Cardiac muscle cell (in vitro differentiated cells and primary cell): ENCODE results near the gene LAIR1. TPM values are rescaled to one million over a fixed set of nuclear protein-coding genes. Genes with fewer than 3 reads are reported as not detected.

Experiments
- DNase-seq, 2 donors: peaks; one replicate each; pipeline versions ENCODE4 v3.0.0 to v3.0.0-alpha.2; 2010 to 2017; ENCODE audit warnings: low read depth in 1 of 2, low spot score in 1 of 2
- H3K27ac ChIP-seq: fragments of 200-600 bp; sonication (generic); 2 replicates; pipeline ENCODE4 v1.5.1; 2016
- H3K27me3 ChIP-seq: fragments of 200-600 bp; sonication (generic); 2 replicates; pipeline ENCODE4 v1.6.0; 2016; ENCODE audit warnings: control low read depth
- H3K36me3 ChIP-seq: fragments of 200-600 bp; sonication (generic); 2 replicates; pipeline ENCODE4 v1.5.1; 2016; ENCODE audit warnings: control low read depth
- H3K4me1 ChIP-seq: fragments of 200-600 bp; sonication (generic); 2 replicates; pipeline ENCODE4 v1.8.1; 2017; ENCODE audit warnings: low read depth, mild to moderate bottlenecking, mixed run types
- H3K4me3 ChIP-seq: fragments of 200-600 bp; sonication (generic); 2 replicates; pipeline ENCODE4 v1.5.1; 2016; ENCODE audit warnings: mild to moderate bottlenecking
- H3K9me3 ChIP-seq: fragments of 200-600 bp; sonication (generic); 2 replicates; pipeline ENCODE4 v1.5.1; 2017; ENCODE audit warnings: low read depth, mild to moderate bottlenecking, control low read depth
- CTCF ChIP-seq: IDR thresholded peaks from 2 replicates; pipeline ENCODE4 v1.5.1; 2012; ENCODE audit warnings: low read depth, mild to moderate bottlenecking, low read length
- polyA plus RNA-seq: library from polyadenylated mRNA; unstranded; fragments of >200 nt; fragmentation: Nextera tagmentation; extraction: Ambion mirVana; gene quantifications from 2 replicates; pipeline ENCODE4 v1.2.1, GENCODE V29; 2016
- total RNA-seq: library from RNA; depleted of rRNA; stranded (reverse); fragments of >200 nt; gene quantifications from 2 replicates; pipeline ENCODE4 v1.2.3, GENCODE V29; 2016

The LAIR1 gene
- total and polyA plus RNA-seq, 2 experiments from 2014 or later = not detected

GRCh38 chr19:54354761-54355160 lies 10.0 kb downstream of the LAIR1 start:
- no peak overlapping the region for H3K27ac ChIP-seq
- DNase-seq = no peak
- H3K4me1 ChIP-seq = no peaks in the 10 kb centered on the region
- peaks cover 6% of the 10 kb centered on the region for H3K27me3 ChIP-seq
- no peaks in the 10 kb centered on the region for H3K9me3 ChIP-seq
- TF ChIP-seq CTCF = no peak
- H3K4me3 ChIP-seq = no peak overlapping the region
- H3K36me3 ChIP-seq = no peaks in the 10 kb centered on the region

- Histone ChIP-seq H3K27ac (no peak overlapping the region), H3K9me3 (no peaks in the 10 kb centered on the region), H3K27me3 (peaks cover 6% of the 10 kb centered on the region), H3K36me3 (no peaks in the 10 kb centered on the region), H3K4me3 (no peak overlapping the region), H3K4me1 (no peaks in the 10 kb centered on the region)
- TF ChIP-seq CTCF = no peak
- no peak for DNase-seq
Measured at GRCh38 chr19:54352546-54352945, 12.2 kb downstream of the LAIR1 start.

GRCh38 chr19:54352041-54352440 lies 12.7 kb downstream of the LAIR1 start:
- no peaks in the 10 kb centered on the region for H3K9me3 ChIP-seq
- DNase-seq = no peak
- no peak overlapping the region for H3K4me3 ChIP-seq
- H3K27ac ChIP-seq = no peak overlapping the region
- no peak for TF ChIP-seq CTCF
- no peaks in the 10 kb centered on the region for H3K4me1 ChIP-seq
- no peaks in the 10 kb centered on the region for H3K36me3 ChIP-seq
- H3K27me3 ChIP-seq = peaks cover 6% of the 10 kb centered on the region

- Histone ChIP-seq H3K36me3 (no peaks in the 10 kb centered on the region), H3K27ac (no peak overlapping the region), H3K9me3 (no peaks in the 10 kb centered on the region), H3K4me3 (no peak overlapping the region), H3K27me3 (peaks cover 6% of the 10 kb centered on the region), H3K4me1 (no peaks in the 10 kb centered on the region)
- DNase-seq = no peak
- no peak for TF ChIP-seq CTCF
Measured at GRCh38 chr19:54351474-54351873, 13.3 kb downstream of the LAIR1 start.

- TF ChIP-seq CTCF = no peak
- no peaks in the 10 kb centered on the region for H3K36me3 ChIP-seq
- H3K27ac ChIP-seq = no peak overlapping the region
- peaks cover 3% of the 10 kb centered on the region for H3K27me3 ChIP-seq
- H3K4me1 ChIP-seq = no peaks in the 10 kb centered on the region
- DNase-seq = no peak
- no peaks in the 10 kb centered on the region for H3K9me3 ChIP-seq
- H3K4me3 ChIP-seq = no peak overlapping the region
Measured at GRCh38 chr19:54345938-54346386, 18.8 kb downstream of the LAIR1 start.

- Histone ChIP-seq H3K27ac (no peak overlapping the region), H3K4me3 (no peak overlapping the region), H3K9me3 (no peaks in the 10 kb centered on the region), H3K4me1 (no peaks in the 10 kb centered on the region), H3K27me3 (no peaks in the 10 kb centered on the region), H3K36me3 (no peaks in the 10 kb centered on the region)
- TF ChIP-seq CTCF = no peak
- no peak for DNase-seq
Measured at GRCh38 chr19:54343868-54344267, 20.9 kb downstream of the LAIR1 start.
